ENCODE data around the gene ACD.

The ACD gene

DNA sequence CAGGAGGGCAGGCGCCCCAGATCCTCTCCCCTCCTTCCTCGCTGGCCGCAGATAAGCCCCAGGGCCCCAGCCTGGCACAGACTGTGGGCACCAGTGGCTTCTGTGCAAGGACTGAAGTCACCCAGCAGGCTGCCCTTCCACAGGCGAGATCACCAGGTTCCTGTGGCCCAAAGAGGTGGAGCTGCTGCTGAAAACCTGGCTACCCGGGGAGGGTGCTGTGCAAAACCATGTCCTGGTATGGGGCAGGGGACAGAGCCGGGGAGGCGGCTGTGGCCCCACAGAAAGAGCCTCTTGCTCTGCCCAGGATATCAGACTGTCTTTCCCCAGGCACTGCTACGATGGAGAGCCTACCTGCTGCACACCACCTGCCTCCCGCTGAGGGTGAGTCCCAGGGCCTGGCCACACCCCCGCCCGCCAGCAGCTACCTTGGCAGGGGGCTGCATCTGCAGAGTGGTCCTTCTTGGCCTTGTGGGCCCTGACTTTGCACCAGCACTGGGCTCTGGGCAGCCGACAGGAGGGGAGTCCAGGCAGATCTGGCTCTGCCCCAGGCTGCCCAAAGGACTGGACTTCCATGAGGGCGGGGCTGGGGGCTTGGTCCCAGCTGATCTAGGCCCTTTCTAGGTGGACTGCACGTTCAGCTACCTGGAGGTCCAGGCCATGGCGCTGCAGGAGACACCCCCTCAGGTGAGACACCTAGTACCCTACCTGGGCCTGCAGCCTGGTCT, 14.5 kb downstream of the ACD start:
- no peak for DNase-seq

DNA sequence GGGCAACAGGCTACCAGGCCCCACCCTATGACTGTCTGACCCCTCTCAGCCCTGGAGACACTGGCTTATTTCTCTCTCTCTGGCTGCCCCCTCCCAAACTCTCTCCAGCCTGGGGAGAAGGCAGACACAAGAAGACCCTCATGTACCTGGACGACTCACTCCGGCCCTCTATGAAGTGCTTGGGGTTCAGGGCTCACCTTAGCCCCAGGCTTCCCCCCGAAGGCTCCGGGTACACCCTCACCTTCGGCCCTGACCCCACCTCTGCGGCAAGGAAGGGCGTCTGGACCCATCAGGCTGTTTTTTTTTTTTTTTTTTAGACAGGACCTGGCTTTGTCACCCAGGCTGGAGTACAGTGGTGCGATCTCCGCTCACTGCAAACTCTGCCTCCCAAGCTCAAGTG, 16.0 kb downstream of the ACD start:
- DNase-seq: no peak

DNA sequence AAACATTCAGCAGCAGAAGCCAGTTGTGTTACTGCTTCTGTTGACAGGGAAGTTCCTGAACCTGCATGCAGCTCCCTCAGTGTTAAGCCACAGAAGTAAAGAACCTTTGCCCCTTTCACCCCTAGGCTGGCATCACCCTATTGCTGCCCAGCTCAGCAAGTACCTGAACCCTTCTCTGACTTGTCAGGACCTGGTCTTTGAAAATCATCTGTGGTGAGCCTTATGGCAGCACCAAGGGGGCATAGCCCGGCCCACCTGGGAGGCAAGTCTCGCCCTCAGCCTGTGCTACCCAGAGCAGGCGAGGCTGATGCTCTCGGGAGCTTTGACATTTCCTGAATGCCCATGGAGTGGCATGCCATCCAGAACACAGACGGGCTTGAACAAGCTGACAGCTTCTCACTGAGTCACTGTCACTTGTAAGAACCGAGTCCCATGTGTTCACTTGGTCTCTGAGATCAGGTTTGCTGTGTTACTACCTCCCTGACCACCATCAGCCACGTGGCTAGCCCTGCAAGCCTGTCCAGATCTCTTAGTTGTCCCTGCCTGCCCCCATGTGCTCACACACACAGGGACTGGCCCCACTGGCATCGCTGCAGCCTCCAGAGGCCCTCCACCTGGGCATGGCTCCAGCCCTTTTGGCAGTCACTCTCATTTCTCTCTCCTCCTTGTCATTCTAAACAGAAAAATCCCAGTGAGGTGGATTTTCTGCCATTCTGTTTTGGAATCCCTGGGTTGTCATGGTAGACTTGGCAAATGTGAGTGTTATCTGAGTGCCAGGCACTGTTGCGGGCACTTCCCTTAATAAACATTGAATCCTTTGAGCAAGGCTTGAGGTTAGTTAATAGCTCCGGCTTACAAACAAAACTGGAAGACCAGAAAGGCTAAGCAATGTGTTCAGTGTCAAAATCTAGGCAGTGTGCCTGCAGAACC, 18.0 kb downstream of the ACD start:
- no peak for DNase-seq

DNA sequence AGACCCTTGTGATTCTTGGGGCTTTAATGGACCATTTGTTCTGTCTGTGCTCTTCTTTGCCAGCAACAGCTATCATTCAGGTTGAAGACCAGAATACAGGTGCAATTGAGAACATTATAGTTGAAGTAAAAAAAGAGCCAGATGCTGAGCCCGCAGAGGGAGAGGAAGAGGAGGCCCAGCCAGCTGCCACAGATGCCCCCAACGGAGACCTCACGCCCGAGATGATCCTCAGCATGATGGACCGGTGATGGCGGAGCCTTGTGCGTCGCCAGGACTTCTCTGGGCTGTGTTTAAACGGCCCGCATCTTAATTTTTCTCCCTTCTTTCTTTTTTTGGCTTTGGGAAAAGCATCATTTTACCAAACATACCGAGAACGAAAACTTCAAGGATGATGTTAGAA, 22.4 kb downstream of the ACD start:
- DNase-seq: no peak

DNA sequence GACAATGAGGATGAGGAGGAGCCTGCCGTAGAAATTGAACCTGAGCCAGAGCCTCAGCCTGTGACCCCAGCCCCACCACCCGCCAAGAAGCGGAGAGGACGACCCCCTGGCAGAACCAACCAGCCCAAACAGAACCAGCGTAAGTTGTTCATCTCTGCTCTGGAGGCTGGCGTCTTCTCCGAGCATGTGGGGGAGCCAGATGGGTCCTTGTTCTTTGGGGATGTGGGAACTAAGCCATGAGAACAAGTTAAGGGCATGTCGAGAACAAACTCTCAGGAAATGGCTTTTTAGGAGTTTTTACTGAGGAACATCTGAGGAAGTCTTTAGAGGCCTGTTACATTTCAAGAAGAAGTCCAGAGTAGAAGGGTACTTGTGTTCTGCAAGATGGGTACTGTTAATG, 23.3 kb downstream of the ACD start:
- no peak for DNase-seq

DNA sequence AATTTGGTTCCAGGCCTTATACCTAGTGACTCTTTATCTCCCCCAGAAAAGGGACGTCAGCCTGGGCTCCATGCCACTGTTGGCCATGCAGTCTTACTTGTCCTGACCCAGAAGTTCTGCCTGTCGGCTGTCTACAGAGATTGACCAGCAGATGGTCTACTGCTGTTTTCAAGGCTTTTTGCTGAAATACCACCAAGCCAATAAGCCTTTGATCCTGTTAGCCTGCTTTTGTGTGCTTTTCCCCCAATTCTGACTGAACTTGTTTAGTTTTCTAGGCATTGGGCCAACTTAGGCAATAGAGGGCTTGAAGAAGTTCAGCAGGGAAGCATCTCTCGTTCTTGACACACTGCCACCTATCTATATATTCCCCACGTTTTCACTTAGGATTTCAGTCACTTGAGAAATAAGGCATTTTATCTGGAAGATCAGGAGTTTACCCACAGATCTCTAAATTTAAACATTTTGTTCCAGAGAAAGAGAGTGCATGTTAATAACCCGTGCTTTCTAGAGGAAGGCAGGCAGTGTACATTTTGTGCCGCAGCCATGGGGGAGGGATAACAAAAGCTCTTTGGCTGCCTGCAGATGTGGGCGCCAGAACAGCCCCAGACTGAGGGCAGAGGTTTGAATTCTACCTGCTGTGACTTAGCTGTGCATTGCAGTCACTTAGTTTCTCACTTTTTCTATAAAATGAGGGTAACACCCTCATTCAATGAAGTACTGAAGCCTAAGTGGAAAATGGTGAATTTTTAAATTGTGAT, 27.5 kb downstream of the ACD start:
- DNase-seq: peak; percentile 30

DNA sequence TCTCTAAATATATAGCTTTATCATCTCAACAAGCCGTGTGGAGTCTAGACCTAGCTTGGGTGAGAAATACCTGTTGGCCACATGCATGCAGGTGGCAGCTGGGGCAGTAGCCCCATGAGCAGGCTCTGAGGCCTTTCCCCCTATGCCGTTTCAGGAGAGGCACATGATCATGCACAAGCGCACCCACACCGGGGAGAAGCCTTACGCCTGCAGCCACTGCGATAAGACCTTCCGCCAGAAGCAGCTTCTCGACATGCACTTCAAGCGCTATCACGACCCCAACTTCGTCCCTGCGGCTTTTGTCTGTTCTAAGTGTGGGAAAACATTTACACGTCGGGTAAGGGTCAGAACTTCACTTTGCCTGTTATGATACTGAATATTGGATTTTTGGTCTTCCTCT, 31.8 kb downstream of the ACD start:
- no peak for DNase-seq

DNA sequence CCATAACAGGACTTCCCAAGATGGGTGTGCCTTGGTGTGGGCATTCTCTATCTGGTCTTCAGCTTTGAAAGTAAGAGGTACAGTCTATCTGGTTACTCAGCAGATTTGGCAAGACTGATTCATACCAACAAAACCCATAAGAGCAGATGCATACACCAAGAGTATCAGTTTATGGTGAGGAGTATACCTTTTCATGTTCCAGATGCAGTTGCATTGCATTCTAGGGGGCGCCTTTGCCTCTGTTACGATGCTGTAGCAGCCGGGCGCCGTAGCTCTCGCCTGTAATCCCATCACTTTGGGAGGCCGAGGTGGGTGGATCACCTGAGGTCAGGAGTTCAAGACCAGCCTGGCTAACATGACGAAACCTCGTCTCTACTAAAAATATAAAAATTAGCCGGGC, 46.3 kb downstream of the ACD start:
- no peak for DNase-seq

DNA sequence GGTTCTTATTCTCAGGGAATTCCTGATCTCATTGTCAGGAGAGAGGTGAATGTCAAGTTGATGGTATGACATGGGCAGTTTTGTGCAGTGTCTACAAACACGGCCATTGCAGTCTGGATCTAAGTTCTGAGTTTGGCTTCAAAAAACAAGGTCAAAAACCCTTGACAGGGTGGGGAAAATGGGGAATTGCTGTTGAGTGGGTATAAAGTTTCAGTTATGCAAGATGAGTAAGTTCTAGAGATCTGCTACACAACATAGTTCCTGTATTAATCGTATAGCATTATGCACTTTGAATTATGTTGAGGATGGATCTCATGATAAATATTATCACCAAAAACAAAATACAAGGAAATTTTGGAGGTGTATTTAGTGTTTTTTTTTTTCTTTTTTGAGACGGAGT, 51.7 kb downstream of the ACD start:
- DNase-seq: no peak
